ENCODE data around the gene AURKA. TPM values are rescaled to one million over a fixed set of nuclear protein-coding genes. Genes with fewer than 3 reads are reported as not detected.
"Not testable (repeated sequence)": the region's sequence is repeated elsewhere in the genome, so short reads cannot be mapped to it uniquely, and the experiment has no call there.

AURKA gene
- total RNA-seq, 2 donors from 2014 or later: 110 to 142 TPM

- peaks cover 16 to 47% of the 10 kb centered on the region in 2 donors for H3K36me3 Mint-ChIP-seq (ENCODE audit: insufficient read depth in 2 of 2)
- H3K4me3 Mint-ChIP-seq: peak overlapping the region in 1 of 2 donors; percentile 32
- no peaks in the 10 kb centered on the region for H3K9me3 Mint-ChIP-seq
- DNase-seq (peak; percentile 58 to 73), ATAC-seq (replicated peaks in 1 of 2) (peak; percentile 54 to 67)
- no peaks in the 10 kb centered on the region for H3K27me3 Mint-ChIP-seq (ENCODE audit: low read depth)
- peak overlapping the region; percentile 58 for H3K27ac Mint-ChIP-seq
- H3K4me1 Mint-ChIP-seq (ENCODE audit: low read depth): peaks cover 11% of the 10 kb centered on the region
Observed at GRCh38 chr20:56400001-56400640, 8.1 kb upstream of the AURKA start.

GRCh38 chr20:56395166-56395565 is 3.2 kb upstream of the AURKA start:
- Mint-ChIP-seq H3K36me3 (ENCODE audit: insufficient read depth in 2 of 2) (peaks cover 17 to 42% of the 10 kb centered on the region in 2 donors), H3K4me3 (no peak overlapping the region), H3K27ac (peak overlapping the region; percentile 92), H3K9me3 (no peaks in the 10 kb centered on the region), H3K4me1 (ENCODE audit: low read depth) (peaks cover 39% of the 10 kb centered on the region), H3K27me3 (ENCODE audit: low read depth) (no peaks in the 10 kb centered on the region)
- DNase-seq (no peak), ATAC-seq (replicated peaks in 1 of 2) (no peak)

- no peak overlapping the region for H3K4me3 Mint-ChIP-seq
- no peak overlapping the region for H3K27ac Mint-ChIP-seq
- no peak for DNase-seq
- ATAC-seq (replicated peaks in 1 of 2): no peak
- peaks cover 23 to 48% of the 10 kb centered on the region in 2 donors for H3K36me3 Mint-ChIP-seq (ENCODE audit: insufficient read depth in 2 of 2)
- peaks cover 47% of the 10 kb centered on the region for H3K4me1 Mint-ChIP-seq (ENCODE audit: low read depth)
- no peaks in the 10 kb centered on the region for H3K27me3 Mint-ChIP-seq (ENCODE audit: low read depth)
- no peaks in the 10 kb centered on the region for H3K9me3 Mint-ChIP-seq
Observed at GRCh38 chr20:56393653-56394052, 1.6 kb upstream of the AURKA start.

GRCh38 chr20:56392881-56393482 is 967 bp upstream of the AURKA start:
- peaks cover 23 to 45% of the 10 kb centered on the region in 2 donors for H3K36me3 Mint-ChIP-seq (ENCODE audit: insufficient read depth in 2 of 2)
- DNase-seq (peak in 1 of 2 donors; percentile 21), ATAC-seq (replicated peaks in 1 of 2) (no peak)
- H3K4me3 Mint-ChIP-seq: no peak overlapping the region
- H3K27ac Mint-ChIP-seq: no peak overlapping the region
- H3K27me3 Mint-ChIP-seq (ENCODE audit: low read depth): no peaks in the 10 kb centered on the region
- no peaks in the 10 kb centered on the region for H3K9me3 Mint-ChIP-seq
- H3K4me1 Mint-ChIP-seq (ENCODE audit: low read depth): peaks cover 47% of the 10 kb centered on the region

GRCh38 chr20:56391596-56392131 is 351 bp downstream of the AURKA start:
- Mint-ChIP-seq H3K4me1 (ENCODE audit: low read depth) (peaks cover 47% of the 10 kb centered on the region), H3K9me3 (no peaks in the 10 kb centered on the region), H3K36me3 (ENCODE audit: insufficient read depth in 2 of 2) (peaks cover 23 to 42% of the 10 kb centered on the region in 2 donors), H3K27me3 (ENCODE audit: low read depth) (no peaks in the 10 kb centered on the region), H3K27ac (no peak overlapping the region), H3K4me3 (no peak overlapping the region)
- DNase-seq (no peak), ATAC-seq (replicated peaks in 1 of 2) (peak; percentile 59)

GRCh38 chr20:56391037-56391436 is 978 bp downstream of the AURKA start:
- ATAC-seq (replicated peaks in 1 of 2) (no peak), DNase-seq (no peak)
- H3K4me1 Mint-ChIP-seq (ENCODE audit: low read depth): peaks cover 52% of the 10 kb centered on the region
- peaks cover 26 to 46% of the 10 kb centered on the region in 2 donors for H3K36me3 Mint-ChIP-seq (ENCODE audit: insufficient read depth in 2 of 2)
- no peaks in the 10 kb centered on the region for H3K9me3 Mint-ChIP-seq
- no peaks in the 10 kb centered on the region for H3K27me3 Mint-ChIP-seq (ENCODE audit: low read depth)
- H3K4me3 Mint-ChIP-seq: no peak overlapping the region
- H3K27ac Mint-ChIP-seq: peak overlapping the region; percentile 76

GRCh38 chr20:56390396-56390795 is 1.6 kb downstream of the AURKA start:
- not testable (repeated sequence) for H3K9me3 Mint-ChIP-seq; H3K4me3 Mint-ChIP-seq; ATAC-seq (replicated peaks in 1 of 2); H3K27me3 Mint-ChIP-seq (ENCODE audit: low read depth); DNase-seq
- peaks cover 26 to 45% of the 10 kb centered on the region in 2 donors for H3K36me3 Mint-ChIP-seq (ENCODE audit: insufficient read depth in 2 of 2)
- peak overlapping the region; percentile 22 for H3K27ac Mint-ChIP-seq
- peaks cover 58% of the 10 kb centered on the region for H3K4me1 Mint-ChIP-seq (ENCODE audit: low read depth)

- Mint-ChIP-seq H3K27ac (no peak overlapping the region), H3K4me3 (peak overlapping the region in 1 of 2 donors; percentile 7), H3K9me3 (no peaks in the 10 kb centered on the region), H3K4me1 (ENCODE audit: low read depth) (peaks cover 55% of the 10 kb centered on the region), H3K36me3 (ENCODE audit: insufficient read depth in 2 of 2) (peaks cover 29 to 41% of the 10 kb centered on the region in 2 donors), H3K27me3 (ENCODE audit: low read depth) (no peaks in the 10 kb centered on the region)
- DNase-seq: no peak
- ATAC-seq (replicated peaks in 1 of 2): no peak
Observed at GRCh38 chr20:56389807-56390206, 2.2 kb downstream of the AURKA start.

- H3K27me3 Mint-ChIP-seq (ENCODE audit: low read depth): no peaks in the 10 kb centered on the region
- no peak overlapping the region for H3K4me3 Mint-ChIP-seq
- no peak for DNase-seq
- peak overlapping the region; percentile 1 for H3K27ac Mint-ChIP-seq
- no peaks in the 10 kb centered on the region for H3K9me3 Mint-ChIP-seq
- no peak for ATAC-seq (replicated peaks in 1 of 2)
- H3K4me1 Mint-ChIP-seq (ENCODE audit: low read depth): peaks cover 47% of the 10 kb centered on the region
- H3K36me3 Mint-ChIP-seq (ENCODE audit: insufficient read depth in 2 of 2): peaks cover 31 to 44% of the 10 kb centered on the region in 2 donors
Observed at GRCh38 chr20:56388882-56389281, 3.1 kb downstream of the AURKA start.

GRCh38 chr20:56386219-56386618 is 5.8 kb downstream of the AURKA start:
- Mint-ChIP-seq H3K27me3 (ENCODE audit: low read depth) (no peaks in the 10 kb centered on the region), H3K4me1 (ENCODE audit: low read depth) (peaks cover 58% of the 10 kb centered on the region), H3K36me3 (ENCODE audit: insufficient read depth in 2 of 2) (peaks cover 29 to 54% of the 10 kb centered on the region in 2 donors), H3K9me3 (no peaks in the 10 kb centered on the region), H3K4me3 (no peak overlapping the region), H3K27ac (no peak overlapping the region)
- DNase-seq (no peak), ATAC-seq (replicated peaks in 1 of 2) (no peak)

GRCh38 chr20:56385130-56385529 is 6.9 kb downstream of the AURKA start:
- no peak for DNase-seq
- Mint-ChIP-seq H3K9me3 (no peaks in the 10 kb centered on the region), H3K27me3 (ENCODE audit: low read depth) (no peaks in the 10 kb centered on the region), H3K4me3 (no peak overlapping the region), H3K36me3 (ENCODE audit: insufficient read depth in 2 of 2) (peaks cover 27 to 52% of the 10 kb centered on the region in 2 donors), H3K4me1 (ENCODE audit: low read depth) (peaks cover 47% of the 10 kb centered on the region), H3K27ac (no peak overlapping the region)
- ATAC-seq (replicated peaks in 1 of 2): no peak

GRCh38 chr20:56383334-56383733 is 8.7 kb downstream of the AURKA start:
- H3K9me3 Mint-ChIP-seq: no peaks in the 10 kb centered on the region
- ATAC-seq (replicated peaks in 1 of 2) (no peak), DNase-seq (no peak)
- H3K27ac Mint-ChIP-seq: no peak overlapping the region
- no peak overlapping the region for H3K4me3 Mint-ChIP-seq
- H3K36me3 Mint-ChIP-seq (ENCODE audit: insufficient read depth in 2 of 2): peaks cover 21 to 50% of the 10 kb centered on the region in 2 donors
- H3K4me1 Mint-ChIP-seq (ENCODE audit: low read depth): peaks cover 32% of the 10 kb centered on the region
- no peaks in the 10 kb centered on the region for H3K27me3 Mint-ChIP-seq (ENCODE audit: low read depth)

GRCh38 chr20:56382696-56383095 is 9.3 kb downstream of the AURKA start:
- ATAC-seq (replicated peaks in 1 of 2) (no peak), DNase-seq (no peak)
- Mint-ChIP-seq H3K4me1 (ENCODE audit: low read depth) (peaks cover 32% of the 10 kb centered on the region), H3K4me3 (no peak overlapping the region), H3K9me3 (no peaks in the 10 kb centered on the region), H3K27ac (no peak overlapping the region), H3K27me3 (ENCODE audit: low read depth) (no peaks in the 10 kb centered on the region), H3K36me3 (ENCODE audit: insufficient read depth in 2 of 2) (peaks cover 25 to 55% of the 10 kb centered on the region in 2 donors)

Measured in activated T-cell treated with anti-CD3 and anti-CD28 coated beads, Interleukin-2, amount 50 U/mL, for 72 hours (primary cell).